B cell (primary cell): ENCODE data around the gene CHMP2B.

ENCODE experiments used
- CTCF ChIP-seq: fragments of 200-600 bp; IDR thresholded peaks from one replicate; pipeline ENCODE4 v1.8.0; 2022; ENCODE audit warnings: antibody characterized with exemption, mild to moderate bottlenecking
- EZH2 ChIP-seq: IDR thresholded peaks from 2 replicates; pipeline ENCODE4 v1.6.1; 2012; ENCODE audit warnings: borderline replicate concordance, low read depth, mild to moderate bottlenecking, moderate library complexity, low read length; ENCODE audit not compliant: insufficient read depth, poor library complexity, severe bottlenecking

- no peak for TF ChIP-seq CTCF
- no peak for TF ChIP-seq EZH2
These were observed 41.6 kb downstream of the CHMP2B start for GRCh38 chr3:87268646-87269211.
